Karpas-422 (cell line): ENCODE measurements around the gene ARHGAP1. TPM values are rescaled to one million over a fixed set of nuclear protein-coding genes. Genes with fewer than 3 reads are reported as not detected.
A peak's percentile ranks its signal among the peaks of the same experiment; 100 is the strongest.
"Not testable (repeated sequence)": the region's sequence is repeated elsewhere in the genome, so short reads cannot be mapped to it uniquely, and the experiment has no call there.

Experiments used
- DNase-seq: peaks from one replicate; pipeline ENCODE4 v3.0.0-alpha.2; 2015
- H2AFZ ChIP-seq: fragments of 200-600 bp; sonication (generic); 2 replicates; pipeline ENCODE4 v1.6.1; 2014; ENCODE audit warnings: antibody characterized with exemption, low read length, mixed read lengths
- H3K27ac ChIP-seq: fragments of 200-600 bp; sonication (generic); 2 replicates; pipeline ENCODE4 v1.5.1; 2014; ENCODE audit warnings: mild to moderate bottlenecking, low read length, moderate library complexity
- H3K27me3 ChIP-seq: fragments of 200-600 bp; sonication (generic); 2 replicates; pipeline ENCODE4 v1.6.1; 2014; ENCODE audit warnings: low read length, mixed read lengths
- H3K36me3 ChIP-seq: fragments of 200-600 bp; sonication (generic); 2 replicates; pipeline ENCODE4 v1.6.1; 2014; ENCODE audit warnings: low read length, mixed read lengths; ENCODE audit not compliant: insufficient read depth
- H3K4me1 ChIP-seq: fragments of 200-600 bp; sonication (generic); 2 replicates; pipeline ENCODE4 v1.6.1; 2014; ENCODE audit warnings: mild to moderate bottlenecking, low read length, mixed read lengths
- H3K4me2 ChIP-seq: fragments of 200-600 bp; sonication (generic); 2 replicates; pipeline ENCODE4 v1.6.1; 2014; ENCODE audit warnings: low read length, low read depth, mild to moderate bottlenecking; ENCODE audit not compliant: poor library complexity, severe bottlenecking
- H3K4me3 ChIP-seq: fragments of 200-600 bp; sonication (generic); 2 replicates; pipeline ENCODE4 v1.5.1; 2014; ENCODE audit warnings: mild to moderate bottlenecking, antibody characterized with exemption, low read length, mixed read lengths
- H3K79me2 ChIP-seq: fragments of 200-600 bp; sonication (generic); 2 replicates; pipeline ENCODE4 v1.6.1; 2014; ENCODE audit warnings: mild to moderate bottlenecking, low read length, mixed read lengths
- H3K9ac ChIP-seq: fragments of 200-600 bp; sonication (generic); 2 replicates; pipeline ENCODE4 v1.6.0; 2014; ENCODE audit warnings: low read length
- H3K9me2 ChIP-seq: fragments of 200-600 bp; sonication (generic), shearing (Covaris generic); replicated peaks from 2 replicates; pipeline ENCODE4 v1.6.0; 2014; ENCODE audit warnings: mild to moderate bottlenecking, low read length, moderate library complexity; ENCODE audit not compliant: insufficient read depth
- H3K9me3 ChIP-seq: fragments of 300-700, 200-600 bp; sonication (generic); 2 replicates; pipeline ENCODE4 v1.6.1; 2014; ENCODE audit warnings: low read length, mixed read lengths
- H4K20me1 ChIP-seq: fragments of 200-600 bp; sonication (generic); 2 replicates; pipeline ENCODE4 v1.6.1; 2014; ENCODE audit warnings: mild to moderate bottlenecking, antibody characterized with exemption, low read length, low read depth; ENCODE audit not compliant: insufficient read depth
- total RNA-seq: library from RNA; depleted of rRNA; stranded (reverse); fragments of >200 nt; shearing (Covaris generic); gene quantifications from 2 replicates; pipeline ENCODE4 v1.2.3, GENCODE V29; 2014; ENCODE audit warnings: low replicate concordance

ARHGAP1 gene
- total RNA-seq, 1 experiment from 2014 or later, result 23.4 TPM

GRCh38 chr11:46719543-46720218 is 19.3 kb upstream of the ARHGAP1 start:
- no peak overlapping the region for H3K27ac ChIP-seq
- H3K79me2 ChIP-seq, result no peaks in the 10 kb centered on the region
- no peak overlapping the region for H3K4me2 ChIP-seq
- H4K20me1 ChIP-seq, result no peaks in the 10 kb centered on the region
- no peak overlapping the region for H3K9ac ChIP-seq
- H3K36me3 ChIP-seq, result no peaks in the 10 kb centered on the region
- H2AFZ ChIP-seq, result no peak overlapping the region
- H3K9me3 ChIP-seq, result no peaks in the 10 kb centered on the region
- H3K4me3 ChIP-seq, result no peak overlapping the region
- no peaks in the 10 kb centered on the region for H3K27me3 ChIP-seq
- H3K4me1 ChIP-seq, result peaks cover 8% of the 10 kb centered on the region
- no peaks in the 10 kb centered on the region for H3K9me2 ChIP-seq
- DNase-seq, result no peak

GRCh38 chr11:46719048-46719542 is 18.7 kb upstream of the ARHGAP1 start, which contains the start of gene F2:
Gene F2 (plus strand): TSS chr11:46719213. CDS start chr11:46719236, 23 bp downstream.
- Histone ChIP-seq H3K36me3 (no peaks in the 10 kb centered on the region), H3K27ac (no peak within 1 kb of the TSS), H3K9me3 (no peaks in the 10 kb centered on the region), H3K27me3 (no peaks in the 10 kb centered on the region), H3K4me2 (no peak within 1 kb of the TSS), H3K9me2 (no peaks in the 10 kb centered on the region), H3K4me1 (peaks cover 4% of the 10 kb centered on the region), H2AFZ (peak within 1 kb of the TSS; percentile 62; the same call in 1 of the 2 replicates), H3K4me3 (no peak within 1 kb of the TSS), H3K9ac (no peak within 1 kb of the TSS), H3K79me2 (no peaks in the 10 kb centered on the region), H4K20me1 (no peaks in the 10 kb centered on the region)
- DNase-seq, result no peak

GRCh38 chr11:46718155-46719019 is 18.0 kb upstream of the ARHGAP1 start:
- H3K4me1 ChIP-seq, result no peaks in the 10 kb centered on the region
- DNase-seq, result no peak

GRCh38 chr11:46717825-46718154 is 17.4 kb upstream of the ARHGAP1 start:
- not testable (repeated sequence) for H3K9me3 ChIP-seq, H3K9me2 ChIP-seq, H4K20me1 ChIP-seq, H3K27me3 ChIP-seq, H3K4me3 ChIP-seq, H2AFZ ChIP-seq, H3K4me2 ChIP-seq, H3K27ac ChIP-seq, DNase-seq, H3K4me1 ChIP-seq, H3K79me2 ChIP-seq, H3K36me3 ChIP-seq, H3K9ac ChIP-seq

More at GRCh38 chr11:46718155-46719019, 18.0 kb upstream of the ARHGAP1 start:
- Histone ChIP-seq H3K4me3 (no peak overlapping the region), H3K9me2 (no peaks in the 10 kb centered on the region), H3K4me2 (no peak overlapping the region), H3K9ac (no peak overlapping the region), H3K27ac (no peak overlapping the region), H2AFZ (peak overlapping the region; percentile 62; the same call in 1 of the 2 replicates), H4K20me1 (no peaks in the 10 kb centered on the region), H3K27me3 (no peaks in the 10 kb centered on the region), H3K36me3 (no peaks in the 10 kb centered on the region), H3K79me2 (no peaks in the 10 kb centered on the region), H3K9me3 (no peaks in the 10 kb centered on the region)

GRCh38 chr11:46712874-46713576 is 12.6 kb upstream of the ARHGAP1 start:
- Histone ChIP-seq H3K4me1 (no peaks in the 10 kb centered on the region), H2AFZ (no peak overlapping the region), H3K9me2 (no peaks in the 10 kb centered on the region), H3K79me2 (no peaks in the 10 kb centered on the region), H3K27ac (no peak overlapping the region), H3K4me3 (no peak overlapping the region), H3K36me3 (no peaks in the 10 kb centered on the region), H3K9ac (no peak overlapping the region), H3K9me3 (no peaks in the 10 kb centered on the region), H4K20me1 (no peaks in the 10 kb centered on the region), H3K27me3 (no peaks in the 10 kb centered on the region), H3K4me2 (no peak overlapping the region)
- DNase-seq, result no peak

- Histone ChIP-seq H3K9me3 (no peaks in the 10 kb centered on the region), H3K79me2 (no peaks in the 10 kb centered on the region), H3K36me3 (0 out of 2 replicates have a peak, but pooled peaks cover 7% of the 10 kb centered on the region)
These were observed 10.9 kb upstream of the ARHGAP1 start for GRCh38 chr11:46711303-46711702.

GRCh38 chr11:46710821-46711269 is 10.4 kb upstream of the ARHGAP1 start:
- H2AFZ ChIP-seq, result no peak overlapping the region
- no peak for DNase-seq
- no peaks in the 10 kb centered on the region for H3K4me1 ChIP-seq
- H3K9ac ChIP-seq, result no peak overlapping the region
- 0 out of 2 replicates have a peak, but pooled peaks cover 7% of the 10 kb centered on the region for H3K36me3 ChIP-seq
- H3K27ac ChIP-seq, result no peak overlapping the region
- no peaks in the 10 kb centered on the region for H3K79me2 ChIP-seq
- H3K4me2 ChIP-seq, result no peak overlapping the region
- H3K9me2 ChIP-seq, result no peaks in the 10 kb centered on the region
- no peaks in the 10 kb centered on the region for H3K27me3 ChIP-seq
- no peaks in the 10 kb centered on the region for H4K20me1 ChIP-seq
- H3K9me3 ChIP-seq, result no peaks in the 10 kb centered on the region
- no peak overlapping the region for H3K4me3 ChIP-seq

More at GRCh38 chr11:46711303-46711702, 10.9 kb upstream of the ARHGAP1 start:
- H3K9me2 ChIP-seq, result no peaks in the 10 kb centered on the region
- H4K20me1 ChIP-seq, result no peaks in the 10 kb centered on the region
- H3K27ac ChIP-seq, result no peak overlapping the region
- H3K4me3 ChIP-seq, result no peak overlapping the region
- DNase-seq, result no peak
- no peaks in the 10 kb centered on the region for H3K4me1 ChIP-seq
- no peak overlapping the region for H2AFZ ChIP-seq
- no peaks in the 10 kb centered on the region for H3K27me3 ChIP-seq
- H3K4me2 ChIP-seq, result no peak overlapping the region
- no peak overlapping the region for H3K9ac ChIP-seq

GRCh38 chr11:46709351-46709750 is 8.9 kb upstream of the ARHGAP1 start:
- not testable (repeated sequence) for H3K9me3 ChIP-seq, DNase-seq, H4K20me1 ChIP-seq, H3K4me3 ChIP-seq, H3K4me1 ChIP-seq, H3K79me2 ChIP-seq, H3K9ac ChIP-seq, H3K27me3 ChIP-seq, H3K9me2 ChIP-seq, H3K27ac ChIP-seq, H3K4me2 ChIP-seq, H3K36me3 ChIP-seq, H2AFZ ChIP-seq
